NCI-H2227 (cell line): Measurements from ENCODE around the gene SLC25A39.
A peak's percentile ranks its signal among the peaks of the same experiment; 100 is the strongest.
"Not testable (repeated sequence)": the region's sequence is repeated elsewhere in the genome, so short reads cannot be mapped to it uniquely, and the experiment has no call there.

Experiments
- DNase-seq: peaks from one replicate; lab custom pipeline; 2025; ENCODE audit not compliant: unreplicated experiment; lab: John Stamatoyannopoulos, UW

The SLC25A39 gene, protein sequence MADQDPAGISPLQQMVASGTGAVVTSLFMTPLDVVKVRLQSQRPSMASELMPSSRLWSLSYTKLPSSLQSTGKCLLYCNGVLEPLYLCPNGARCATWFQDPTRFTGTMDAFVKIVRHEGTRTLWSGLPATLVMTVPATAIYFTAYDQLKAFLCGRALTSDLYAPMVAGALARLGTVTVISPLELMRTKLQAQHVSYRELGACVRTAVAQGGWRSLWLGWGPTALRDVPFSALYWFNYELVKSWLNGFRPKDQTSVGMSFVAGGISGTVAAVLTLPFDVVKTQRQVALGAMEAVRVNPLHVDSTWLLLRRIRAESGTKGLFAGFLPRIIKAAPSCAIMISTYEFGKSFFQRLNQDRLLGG

GRCh38 chr17:44324571-44325275, at the start of gene SLC25A39:
Gene SLC25A39, minus strand, starts transcription at chr17:44324823. Its CDS starts 1,261 bp downstream, at chr17:44323562.
- DNase-seq, result peak; percentile 98

GRCh38 chr17:44372036-44372435, 47.4 kb upstream of the SLC25A39 start:
- no peak for DNase-seq

DNA sequence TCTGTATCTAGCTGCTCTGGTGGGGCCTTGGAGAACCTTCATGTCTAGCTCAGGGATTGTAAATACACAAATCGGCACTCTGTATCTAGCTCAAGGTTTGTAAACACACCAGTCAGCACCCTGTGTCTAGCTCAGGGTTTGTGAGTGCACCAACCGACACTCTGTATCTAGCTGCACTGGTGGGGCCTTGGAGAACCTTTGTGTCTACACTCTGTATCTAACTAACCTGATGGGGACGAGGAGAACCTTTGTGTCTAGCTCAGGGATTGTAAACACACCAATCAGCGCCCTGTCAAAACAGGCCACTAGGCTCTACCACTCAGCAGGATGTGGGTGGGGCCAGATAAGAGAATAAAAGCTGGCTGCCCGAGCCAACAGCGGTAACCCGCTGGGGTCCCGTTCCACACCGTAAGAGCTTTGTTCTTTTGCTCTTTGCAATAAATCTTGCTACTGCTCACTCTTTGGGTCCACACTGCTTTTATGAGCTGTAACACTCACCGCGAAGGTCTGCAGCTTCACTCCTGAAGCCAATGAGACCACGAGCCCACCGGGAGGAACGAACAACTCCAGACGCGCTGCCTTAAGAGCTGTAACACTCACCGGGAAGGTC, 44.9 kb upstream of the SLC25A39 start:
- not testable (repeated sequence) for DNase-seq

DNA sequence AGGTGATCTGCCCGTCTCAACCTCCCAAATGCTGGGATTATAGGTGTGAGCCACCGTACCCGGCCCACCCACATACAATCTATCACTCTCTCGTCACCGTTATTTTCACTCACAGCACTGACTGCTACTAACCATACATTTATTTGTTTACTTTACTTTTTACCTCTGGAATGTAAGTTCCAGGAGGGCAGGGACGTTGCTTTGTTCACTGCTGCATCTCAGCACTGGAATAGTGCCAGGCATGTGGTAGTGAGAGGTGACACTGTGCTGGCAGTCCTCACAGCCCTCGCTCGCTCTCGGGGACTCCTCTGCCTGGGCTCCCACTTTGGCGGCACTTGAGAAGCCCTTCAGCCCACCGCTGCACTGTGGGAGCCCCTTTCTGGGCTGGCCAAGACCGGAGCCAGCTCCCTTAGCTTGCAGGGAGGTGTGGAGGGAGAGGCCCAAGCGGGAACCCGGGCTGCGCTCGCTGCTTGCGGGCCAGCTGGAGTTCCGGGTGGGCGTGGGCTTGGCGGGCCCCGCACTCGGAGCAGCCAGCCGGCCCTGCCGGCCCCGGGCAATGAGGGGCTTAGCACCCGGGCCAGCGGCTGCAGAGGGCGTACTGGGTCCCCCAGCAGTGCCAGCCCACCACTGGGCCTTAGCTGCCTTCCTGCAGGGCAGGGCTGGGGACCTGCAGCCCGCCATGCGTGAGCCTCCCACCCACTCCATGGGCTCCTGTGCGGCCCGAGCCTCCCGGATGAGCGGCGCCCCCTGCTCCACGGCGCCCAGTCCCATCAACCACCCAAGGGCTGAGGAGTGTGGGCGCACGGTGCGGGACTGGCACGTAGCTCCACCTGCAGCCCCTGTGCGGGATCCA, 44.0 kb upstream of the SLC25A39 start:
- not testable (repeated sequence) for DNase-seq

DNA sequence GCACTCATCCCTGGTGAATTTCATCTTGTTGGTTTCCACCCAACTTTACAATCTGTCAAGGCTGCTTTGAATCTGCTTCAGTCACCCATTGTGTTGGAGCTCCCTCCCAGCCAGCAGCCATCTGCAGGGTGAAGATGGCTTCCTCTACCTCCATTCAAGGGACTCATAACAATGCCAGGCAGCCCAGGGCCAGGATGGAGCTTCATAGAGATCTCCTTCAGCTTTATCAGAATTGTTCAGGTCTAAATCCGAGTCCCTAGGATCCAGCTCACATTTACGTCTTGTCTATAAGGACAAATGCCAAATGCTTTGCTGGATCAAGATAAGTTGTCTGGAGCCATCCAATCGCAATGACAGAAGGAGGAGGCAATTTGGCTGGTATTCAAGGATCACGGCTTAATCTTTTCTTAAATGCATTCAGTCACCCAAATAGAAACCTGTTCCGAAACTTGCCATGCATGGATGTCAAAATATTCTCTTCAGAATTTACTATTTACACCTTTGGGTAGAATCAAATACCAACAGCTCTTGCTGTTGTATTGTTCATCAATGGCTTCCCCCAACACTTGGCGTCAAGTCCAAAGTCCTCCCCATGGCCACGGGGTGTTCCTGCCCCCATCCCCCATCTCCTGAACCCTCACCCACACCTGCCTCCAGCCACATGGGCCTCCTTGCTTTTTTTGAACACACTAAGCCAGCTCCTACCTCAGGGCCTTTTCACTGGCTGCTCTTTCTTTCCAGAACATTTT, 42.8 kb upstream of the SLC25A39 start:
- DNase-seq, result no peak

GRCh38 chr17:44365051-44365450, 40.4 kb upstream of the SLC25A39 start:
- DNase-seq, result not testable (repeated sequence)

- DNase-seq, result peak; percentile 84
Measured at GRCh38 chr17:44363613-44364159, 39.1 kb upstream of the SLC25A39 start, which contains the start of gene FAM171A2. Gene FAM171A2, minus strand, starts transcription at chr17:44363853. Its CDS starts 139 bp downstream, at chr17:44363714.

DNA sequence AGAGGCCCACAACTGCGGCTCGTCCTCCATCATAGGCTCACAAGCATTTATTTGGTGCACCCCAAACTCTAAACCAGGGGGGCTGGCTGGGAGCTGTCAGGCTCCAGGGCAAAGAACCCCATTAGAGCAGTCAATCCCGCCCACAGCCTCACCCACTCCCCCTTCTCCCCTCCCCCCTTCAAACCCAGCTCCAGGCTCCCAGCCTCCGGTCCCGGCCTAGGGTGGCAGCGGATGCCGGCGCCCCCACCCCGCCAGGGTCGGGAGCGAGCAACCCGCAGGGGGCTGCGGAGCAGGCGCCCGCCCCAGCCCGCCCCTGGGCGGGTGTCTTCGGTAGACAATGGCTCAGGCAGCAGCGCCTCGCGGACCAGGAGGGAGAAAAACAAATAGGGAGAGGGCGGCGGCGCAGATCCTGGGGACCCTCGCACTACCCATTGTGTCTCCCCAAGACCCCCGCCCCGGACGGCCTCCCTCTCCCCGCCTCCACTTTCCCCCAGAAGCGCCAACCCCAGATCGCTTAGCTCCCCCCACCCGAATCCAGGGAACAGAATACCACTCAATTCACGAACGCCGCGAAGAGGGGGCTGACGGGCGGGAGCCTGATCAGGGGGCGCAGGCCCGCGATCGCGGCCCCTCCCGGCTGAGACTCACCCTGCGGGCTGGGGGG, 38.5 kb upstream of the SLC25A39 start:
- peak; percentile 60 for DNase-seq

DNA sequence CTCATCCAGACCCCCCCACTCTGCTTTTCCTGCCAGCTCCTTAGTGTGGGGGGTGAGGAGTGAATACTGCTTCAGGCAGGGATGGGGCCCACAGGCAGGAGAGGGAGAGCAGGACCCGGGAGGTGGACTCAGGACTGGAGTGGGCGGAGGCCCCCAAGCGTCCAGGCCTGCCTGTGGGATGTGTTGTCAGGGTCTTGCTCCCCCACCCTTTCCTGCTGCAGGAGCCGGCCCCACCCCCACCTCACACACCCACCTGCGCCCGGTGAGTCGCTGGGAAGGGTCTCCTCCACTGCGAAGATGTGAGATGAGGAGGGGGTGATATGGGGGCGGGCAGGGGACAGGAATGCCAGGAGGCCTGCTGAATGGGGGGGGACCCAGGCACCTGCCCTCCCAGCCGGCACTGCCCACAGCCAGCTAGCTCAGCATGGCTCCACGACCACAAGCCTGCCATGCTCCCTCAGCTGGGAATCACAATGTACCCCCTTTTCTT, 37.9 kb upstream of the SLC25A39 start:
- DNase-seq, result peak; percentile 47

GRCh38 chr17:44361292-44362260, 37.0 kb upstream of the SLC25A39 start:
- DNase-seq, result no peak

GRCh38 chr17:44360826-44361225, 36.2 kb upstream of the SLC25A39 start:
- DNase-seq, result peak; percentile 66

DNA sequence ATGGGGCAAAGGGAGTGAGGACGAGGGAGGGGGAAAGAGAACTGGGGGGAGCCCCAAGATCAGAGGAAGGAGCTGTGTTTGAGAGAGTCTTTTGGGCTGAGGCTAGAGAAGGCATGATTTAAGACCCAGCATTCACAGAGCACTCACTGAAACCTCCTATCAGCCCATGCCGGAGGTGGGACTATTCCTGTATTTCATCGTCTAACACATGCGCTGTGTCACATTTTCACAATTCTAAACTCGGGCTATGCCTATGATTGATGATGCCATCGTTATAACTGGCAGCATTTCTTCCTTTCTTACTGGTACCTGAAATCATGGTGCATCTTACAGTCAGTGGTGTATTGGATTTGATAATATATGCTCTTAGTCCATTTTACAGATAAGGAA, 35.5 kb upstream of the SLC25A39 start:
- DNase-seq, result no peak

GRCh38 chr17:44359458-44360143, 35.0 kb upstream of the SLC25A39 start:
- DNase-seq, result no peak

GRCh38 chr17:44359006-44359405, 34.4 kb upstream of the SLC25A39 start:
- no peak for DNase-seq

- no peak for DNase-seq
Measured at GRCh38 chr17:44358066-44358465, 33.4 kb upstream of the SLC25A39 start.

GRCh38 chr17:44356241-44356640, 31.6 kb upstream of the SLC25A39 start:
- DNase-seq, result no peak

- no peak for DNase-seq
Measured at GRCh38 chr17:44355642-44356099, 31.0 kb upstream of the SLC25A39 start.
